GM23338 (cell line): ENCODE results near the gene SLC6A12. TPM values are rescaled to one million over a fixed set of nuclear protein-coding genes. Genes with fewer than 3 reads are reported as not detected.

Experiments
- ATAC-seq: fragments of 200-7000 bp; cut with Tn5 transposase; 3 replicates; pipeline ENCODE4 v1.9.1; 2020
- DNase-seq: peaks from one replicate; pipeline ENCODE4 v3.0.0-alpha.2; 2015; ENCODE audit warnings: low spot score
- H2AFZ ChIP-seq: fragments of 200-600 bp; sonication (generic); 2 replicates; pipeline ENCODE4 v1.8.0; 2016; ENCODE audit warnings: antibody characterized with exemption, mild to moderate bottlenecking, moderate library complexity
- H3F3A ChIP-seq: fragments of 200-600 bp; sonication (generic); replicated peaks from 2 replicates; pipeline ENCODE4 v1.8.0; 2017; ENCODE audit warnings: antibody characterized with exemption, mixed run types, low read depth
- H3K27ac ChIP-seq: fragments of 200-600 bp; sonication (generic); 2 replicates; pipeline ENCODE4 v1.6.1; 2016; ENCODE audit warnings: low read depth
- H3K27me3 ChIP-seq: fragments of 200-600 bp; sonication (generic); 2 replicates; pipeline ENCODE4 v1.8.0; 2016; ENCODE audit warnings: mild to moderate bottlenecking, mixed run types, moderate library complexity; ENCODE audit not compliant: insufficient read depth
- H3K36me3 ChIP-seq: fragments of 200-600 bp; sonication (generic); 2 replicates; pipeline ENCODE4 v1.8.0; 2016; ENCODE audit warnings: mild to moderate bottlenecking; ENCODE audit not compliant: insufficient read depth
- H3K4me1 ChIP-seq: fragments of 200-600 bp; sonication (generic); 2 replicates; pipeline ENCODE4 v1.8.0; 2016; ENCODE audit warnings: mild to moderate bottlenecking, moderate library complexity; ENCODE audit not compliant: insufficient read depth
- H3K4me2 ChIP-seq: fragments of 200-600 bp; sonication (generic); 2 replicates; pipeline ENCODE4 v1.7.1; 2017; ENCODE audit warnings: mixed run types
- H3K4me3 ChIP-seq: fragments of 200-600 bp; sonication (generic); 2 replicates; pipeline ENCODE4 v1.6.1; 2016; ENCODE audit warnings: mixed run types
- H3K79me2 ChIP-seq: fragments of 200-600 bp; sonication (generic); replicated peaks from 2 replicates; pipeline ENCODE4 v1.8.0; 2017; ENCODE audit warnings: mild to moderate bottlenecking; ENCODE audit not compliant: insufficient read depth
- H3K9me2 ChIP-seq: fragments of 200-600 bp; sonication (generic); 2 replicates; pipeline ENCODE4 v1.8.0; 2017; ENCODE audit not compliant: insufficient read depth
- H4K20me1 ChIP-seq: fragments of 200-600 bp; sonication (generic); replicated peaks from 2 replicates; pipeline ENCODE4 v1.8.0; 2017; ENCODE audit warnings: mild to moderate bottlenecking; ENCODE audit not compliant: insufficient read depth
- H3K27ac Mint-ChIP-seq: 2 replicates; pipeline ENCODE4 v1.8.0; 2020; ENCODE audit warnings: inconsistent platforms, mild to moderate bottlenecking, moderate library complexity, mixed read lengths
- H3K27me3 Mint-ChIP-seq: 3 replicates; pipeline ENCODE4 v1.8.0; 2022; ENCODE audit warnings: low read depth, mild to moderate bottlenecking, moderate library complexity, mixed read lengths, inconsistent platforms; ENCODE audit not compliant: insufficient read depth, poor library complexity
- H3K36me3 Mint-ChIP-seq: 3 replicates; pipeline ENCODE4 v1.8.0; 2021; ENCODE audit warnings: low read depth, mild to moderate bottlenecking, inconsistent platforms, moderate library complexity, mixed read lengths
- H3K4me1 Mint-ChIP-seq: 3 replicates; pipeline ENCODE4 v1.8.0; 2020; ENCODE audit warnings: mild to moderate bottlenecking, inconsistent platforms, mixed read lengths
- H3K4me3 Mint-ChIP-seq: 3 replicates; pipeline ENCODE4 v1.8.0; 2021; ENCODE audit warnings: moderate library complexity, mild to moderate bottlenecking, inconsistent platforms, mixed read lengths
- H3K9me3 Mint-ChIP-seq: 3 replicates; pipeline ENCODE4 v1.8.0; 2020; ENCODE audit warnings: moderate library complexity, mild to moderate bottlenecking, inconsistent platforms, mixed read lengths
- CREB1 ChIP-seq: fragments of 250-450 bp; sonication (Bioruptor Pico); IDR thresholded peaks from 2 replicates; pipeline ENCODE4 v1.5.0; 2020; ENCODE audit warnings: low read depth, mild to moderate bottlenecking, moderate library complexity
- CTCF ChIP-seq, 2 experiments: fragments of 200-600 bp in 1 of 2; sonication (generic) in 1 of 2; conservative IDR thresholded peaks; 2 replicates each; pipeline versions ENCODE4 v1.5.1 to v1.6.1; 2016 to 2017; ENCODE audit warnings: antibody characterized with exemption in 2 of 2, low read depth in 2 of 2, mild to moderate bottlenecking in 2 of 2, moderate library complexity in 1 of 2
- ETS1 ChIP-seq: IDR thresholded peaks from 2 replicates; pipeline ENCODE4 v1.6.1; 2016; ENCODE audit warnings: antibody characterized with exemption
- EZH2 ChIP-seq: fragments of 200-600 bp; sonication (generic); IDR thresholded peaks from one replicate; pipeline ENCODE4 v1.8.0; 2017; ENCODE audit warnings: antibody characterized with exemption, mild to moderate bottlenecking, low read depth; ENCODE audit not compliant: unreplicated experiment
- POLR2AphosphoS5 ChIP-seq: IDR thresholded peaks from 2 replicates; pipeline ENCODE4 v1.6.1; 2016; ENCODE audit warnings: antibody characterized with exemption, low read depth
- REST ChIP-seq: IDR thresholded peaks from one replicate; pipeline ENCODE4 v1.6.1; 2018; ENCODE audit warnings: antibody characterized with exemption; ENCODE audit not compliant: unreplicated experiment
- STAT1 ChIP-seq: IDR thresholded peaks from one replicate; pipeline ENCODE4 v1.6.1; 2016; ENCODE audit warnings: antibody characterized with exemption; ENCODE audit not compliant: unreplicated experiment
- ZNF114 ChIP-seq: fragments of 250-450 bp; sonication (Bioruptor Pico); IDR thresholded peaks from 2 replicates; pipeline ENCODE4 v1.5.0; 2020; ENCODE audit warnings: mild to moderate bottlenecking, moderate library complexity
- ZNF462 ChIP-seq: fragments of 250-450 bp; sonication (Bioruptor Pico); IDR thresholded peaks from 2 replicates; pipeline ENCODE4 v1.5.0; 2020; ENCODE audit warnings: mild to moderate bottlenecking, moderate library complexity
- polyA plus RNA-seq: library from polyadenylated mRNA; unstranded; fragments of >200 nt; fragmentation: Nextera tagmentation; extraction: Ambion mirVana; gene quantifications from 2 replicates; pipeline ENCODE4 v1.2.1, GENCODE V29; 2016
- total RNA-seq: library from RNA; depleted of rRNA; stranded (reverse); fragments of >200 nt; shearing (Covaris generic); gene quantifications from 2 replicates; pipeline ENCODE4 v1.2.3, GENCODE V29; 2014

The SLC6A12 gene
- total and polyA plus RNA-seq, 2 experiments from 2014 or later, result 0.56 TPM; not detected in 1

GRCh38 chr12:195951-196350 is 18.0 kb downstream of the SLC6A12 start (continued):
- no peak for TF ChIP-seq ZNF462 (CRISPR knock-in tag)
- TF ChIP-seq ZNF114 (CRISPR knock-in tag), result no peak
- no peak for TF ChIP-seq POLR2AphosphoS5

- no peak for TF ChIP-seq STAT1
- TF ChIP-seq REST, result no peak
- TF ChIP-seq EZH2, result no peak
- no peak for TF ChIP-seq ETS1
- TF ChIP-seq CREB1, result no peak
- no peak for TF ChIP-seq CTCF (conservative IDR thresholded peaks at IDR 0.05; ENCODE audit: low read depth in 2 of 2)
- H3K36me3 ChIP-seq, result no peaks in the 10 kb centered on the region
- no peak overlapping the region for H3K4me2 ChIP-seq
- Mint-ChIP-seq H3K27ac (no peak overlapping the region), H3K9me3 (peaks cover 6% of the 10 kb centered on the region; the same call in 2 of the 3 replicates), H3K4me1 (peaks cover 8% of the 10 kb centered on the region), H3K4me3 (no peak overlapping the region), H3K27me3 (peaks cover 5% of the 10 kb centered on the region), H3K36me3 (no peaks in the 10 kb centered on the region)
- no peaks in the 10 kb centered on the region for H3F3A ChIP-seq
- no peaks in the 10 kb centered on the region for H3K9me2 ChIP-seq
- no peak overlapping the region for H3K27ac ChIP-seq
- H3K4me1 ChIP-seq, result peaks cover 8% of the 10 kb centered on the region
- H3K27me3 ChIP-seq, result peaks cover 1% of the 10 kb centered on the region; the same call in 1 of the 2 replicates
- H2AFZ ChIP-seq, result no peak overlapping the region
- no peaks in the 10 kb centered on the region for H3K79me2 ChIP-seq
- ATAC-seq, result no peak
- no peak for DNase-seq
- no peak overlapping the region for H3K4me3 ChIP-seq
- no peaks in the 10 kb centered on the region for H4K20me1 ChIP-seq
These were observed 18.8 kb downstream of the SLC6A12 start for GRCh38 chr12:195156-195555.
